ENCODE measurements around the gene LSM14B. TPM values are rescaled to one million over a fixed set of nuclear protein-coding genes. Genes with fewer than 3 reads are reported as not detected.
"Not testable (repeated sequence)": the region's sequence is repeated elsewhere in the genome, so short reads cannot be mapped to it uniquely, and the experiment has no call there.

The LSM14B gene
- polyA plus RNA-seq, 1 experiment = 26.2 TPM

- ChIA-PET POLR2A (no interaction called here), CTCF (no interaction called here)
- H3K4me3 ChIP-seq (ENCODE audit: low read depth, low read length) = no peak overlapping the region
- DNase-seq (ENCODE audit: low read depth, low spot score) = no peak
- H3K27me3 ChIP-seq (ENCODE audit: control insufficient read depth, insufficient read depth, low read length) = peaks cover 8% of the 10 kb centered on the region
- no peak overlapping the region for H3K27ac ChIP-seq (ENCODE audit: low read depth, low read length)
- H3K9me3 ChIP-seq (ENCODE audit: control insufficient read depth, insufficient read depth, low read length) = peaks cover 69% of the 10 kb centered on the region
- TF ChIP-seq, protein P1, sequence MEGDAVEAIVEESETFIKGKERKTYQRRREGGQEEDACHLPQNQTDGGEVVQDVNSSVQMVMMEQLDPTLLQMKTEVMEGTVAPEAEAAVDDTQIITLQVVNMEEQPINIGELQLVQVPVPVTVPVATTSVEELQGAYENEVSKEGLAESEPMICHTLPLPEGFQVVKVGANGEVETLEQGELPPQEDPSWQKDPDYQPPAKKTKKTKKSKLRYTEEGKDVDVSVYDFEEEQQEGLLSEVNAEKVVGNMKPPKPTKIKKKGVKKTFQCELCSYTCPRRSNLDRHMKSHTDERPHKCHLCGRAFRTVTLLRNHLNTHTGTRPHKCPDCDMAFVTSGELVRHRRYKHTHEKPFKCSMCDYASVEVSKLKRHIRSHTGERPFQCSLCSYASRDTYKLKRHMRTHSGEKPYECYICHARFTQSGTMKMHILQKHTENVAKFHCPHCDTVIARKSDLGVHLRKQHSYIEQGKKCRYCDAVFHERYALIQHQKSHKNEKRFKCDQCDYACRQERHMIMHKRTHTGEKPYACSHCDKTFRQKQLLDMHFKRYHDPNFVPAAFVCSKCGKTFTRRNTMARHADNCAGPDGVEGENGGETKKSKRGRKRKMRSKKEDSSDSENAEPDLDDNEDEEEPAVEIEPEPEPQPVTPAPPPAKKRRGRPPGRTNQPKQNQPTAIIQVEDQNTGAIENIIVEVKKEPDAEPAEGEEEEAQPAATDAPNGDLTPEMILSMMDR (IDR thresholded peaks at IDR 0.05; ENCODE audit: low read depth, low read length) = no peak
These were observed 11.1 kb upstream of the LSM14B start for GRCh38 chr20:62111148-62111547.

- no peak for DNase-seq (ENCODE audit: low read depth, low spot score)
- ChIA-PET CTCF (no interaction called here), POLR2A (no interaction called here)
- Histone ChIP-seq H3K4me3 (ENCODE audit: low read depth, low read length) (no peak overlapping the region), H3K27ac (ENCODE audit: low read depth, low read length) (no peak overlapping the region), H3K9me3 (ENCODE audit: control insufficient read depth, insufficient read depth, low read length) (peaks cover 68% of the 10 kb centered on the region), H3K27me3 (ENCODE audit: control insufficient read depth, insufficient read depth, low read length) (peaks cover 16% of the 10 kb centered on the region)
- TF ChIP-seq, protein P1 (IDR thresholded peaks at IDR 0.05; ENCODE audit: low read depth, low read length) = no peak
These were observed 9.9 kb upstream of the LSM14B start for GRCh38 chr20:62112368-62112767.

GRCh38 chr20:62114894-62115293 lies 7.4 kb upstream of the LSM14B start:
- Histone ChIP-seq H3K9me3 (ENCODE audit: control insufficient read depth, insufficient read depth, low read length) (peaks cover 51% of the 10 kb centered on the region), H3K4me3 (ENCODE audit: low read depth, low read length) (no peak overlapping the region), H3K27me3 (ENCODE audit: control insufficient read depth, insufficient read depth, low read length) (peaks cover 29% of the 10 kb centered on the region), H3K27ac (ENCODE audit: low read depth, low read length) (no peak overlapping the region)
- no peak for DNase-seq (ENCODE audit: low read depth, low spot score)
- ChIA-PET POLR2A (no interaction called here), CTCF (no interaction called here)
- TF ChIP-seq, protein P1 (IDR thresholded peaks at IDR 0.05; ENCODE audit: low read depth, low read length) = no peak

DNA sequence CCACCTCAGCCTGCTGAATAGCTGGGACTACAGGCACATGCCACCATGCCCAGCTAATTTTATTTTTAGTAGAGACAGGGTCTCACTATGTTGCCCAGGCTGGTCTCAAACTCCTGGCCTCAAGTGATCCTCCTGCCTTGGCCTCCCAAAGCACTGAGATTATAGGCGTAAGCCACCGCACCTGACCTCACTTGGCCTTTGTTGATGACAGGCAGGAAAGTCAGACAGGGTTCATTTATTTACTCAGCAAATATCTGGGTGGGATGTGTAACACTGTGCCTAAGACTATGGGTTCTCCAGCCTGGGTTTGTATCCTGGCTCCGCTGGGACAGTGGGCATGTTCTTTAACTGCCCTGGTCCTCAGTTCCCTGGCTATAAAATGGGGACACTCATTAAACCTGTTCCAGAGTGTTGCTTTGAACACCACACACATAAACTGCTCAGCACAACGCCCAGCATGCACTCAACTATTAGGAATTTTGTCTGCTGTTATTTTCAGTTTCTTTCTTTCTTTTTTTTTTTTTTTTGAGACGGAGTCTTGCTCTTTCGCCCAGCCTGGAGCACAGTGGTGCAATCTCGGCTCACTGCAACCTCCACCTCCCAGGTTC lies 6.4 kb upstream of the LSM14B start:
- H3K4me3 ChIP-seq (ENCODE audit: low read depth, low read length); CTCF ChIA-PET; DNase-seq (ENCODE audit: low read depth, low spot score); POLR2A ChIA-PET; H3K27ac ChIP-seq (ENCODE audit: low read depth, low read length): not testable (repeated sequence)
- Histone ChIP-seq H3K9me3 (ENCODE audit: control insufficient read depth, insufficient read depth, low read length) (peaks cover 45% of the 10 kb centered on the region), H3K27me3 (ENCODE audit: control insufficient read depth, insufficient read depth, low read length) (peaks cover 29% of the 10 kb centered on the region)

DNA sequence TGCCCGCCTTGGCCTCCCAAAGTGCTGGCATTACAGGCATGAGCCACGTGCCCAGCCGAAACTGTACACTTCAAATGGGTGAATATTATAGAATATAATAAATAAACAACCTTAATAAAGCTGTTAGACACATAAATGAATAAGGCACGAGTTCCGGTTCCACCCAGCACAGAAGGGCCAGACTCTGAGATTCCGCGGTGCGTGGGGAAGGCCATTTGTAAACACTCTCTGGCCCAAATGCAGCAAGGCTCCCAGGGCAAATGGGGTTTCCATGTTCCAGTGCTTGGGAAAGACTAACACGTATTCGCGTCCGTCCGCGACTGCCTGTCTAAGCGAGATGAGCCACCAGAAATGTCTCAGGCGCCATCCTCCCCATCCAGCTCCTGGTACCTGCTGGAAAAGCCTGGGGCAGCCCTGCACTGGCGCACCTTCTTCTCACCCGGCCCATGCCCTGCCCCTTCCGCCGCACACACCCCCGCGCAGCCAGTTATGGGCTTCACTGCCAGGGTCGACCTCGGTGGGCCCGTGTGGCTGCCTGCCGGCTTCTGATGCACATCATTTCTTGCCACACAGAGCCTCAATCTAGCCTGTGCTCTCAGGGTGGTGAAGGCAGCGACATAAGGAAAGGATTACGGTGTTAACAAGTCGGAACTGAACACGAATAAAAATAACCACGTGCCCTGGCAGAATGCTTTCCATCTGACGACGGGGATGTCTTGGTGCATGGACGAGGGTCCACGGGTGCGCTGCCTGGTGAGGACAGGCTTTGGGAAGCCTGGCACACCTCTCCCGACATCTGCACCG lies 5.5 kb upstream of the LSM14B start:
- POLR2A ChIA-PET = no interaction called here
- peaks cover 40% of the 10 kb centered on the region for H3K9me3 ChIP-seq (ENCODE audit: control insufficient read depth, insufficient read depth, low read length)
- CTCF ChIA-PET = no interaction called here
- DNase-seq (ENCODE audit: low read depth, low spot score) = no peak
- no peak overlapping the region for H3K4me3 ChIP-seq (ENCODE audit: low read depth, low read length)
- no peak overlapping the region for H3K27ac ChIP-seq (ENCODE audit: low read depth, low read length)
- TF ChIP-seq, protein P1 (IDR thresholded peaks at IDR 0.05; ENCODE audit: low read depth, low read length) = no peak
- peaks cover 29% of the 10 kb centered on the region for H3K27me3 ChIP-seq (ENCODE audit: control insufficient read depth, insufficient read depth, low read length)
